ENCODE measurements around the gene GTF3C5. TPM values are rescaled to one million over a fixed set of nuclear protein-coding genes. Genes with fewer than 3 reads are reported as not detected.
A peak's percentile ranks its signal among the peaks of the same experiment; 100 is the strongest.

GTF3C5 gene
- total and polyA plus RNA-seq, 2 of the 4 experiments (the other 2 are of a cell fraction) = 49.1 to 52.3 TPM

DNA sequence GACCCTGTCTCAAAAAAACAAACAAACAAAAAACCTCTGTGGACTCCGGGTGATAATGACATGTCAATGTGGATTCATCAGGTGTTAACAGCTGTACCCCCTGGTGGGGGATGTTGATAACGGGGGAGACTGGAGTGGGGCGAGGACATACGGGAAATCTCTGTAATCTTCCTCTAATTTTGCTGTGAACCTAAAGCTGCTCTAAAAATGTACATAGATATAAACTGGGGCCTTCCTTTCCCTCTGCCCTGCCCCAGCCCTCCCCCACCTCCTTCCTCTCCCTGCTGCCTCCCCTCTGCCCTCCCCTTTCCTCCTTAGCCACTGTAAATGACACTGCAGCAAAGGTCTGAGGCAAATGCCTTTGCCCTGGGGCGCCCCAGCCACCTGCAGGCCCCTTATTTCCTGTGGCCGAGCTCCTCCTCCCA lies 29.6 kb downstream of the GTF3C5 start:
- no peak overlapping the region for H3K4ac ChIP-seq (ENCODE audit: low read depth, low read length)
- H2BK5ac ChIP-seq (ENCODE audit: low read depth, low read length, poor library complexity, severe bottlenecking) = no peak overlapping the region
- no peak overlapping the region for H2BK120ac ChIP-seq (ENCODE audit: low read depth, low read length)
- H3K27ac ChIP-seq (ENCODE audit: insufficient read depth, low read length) = no peak overlapping the region
- ChIA-PET POLR2A (ENCODE audit: unreplicated experiment) (no interaction called here), CTCF (interaction anchor here (0.7 kb wide), 1 partner anchor 84 kb away, joined by 3 read pairs; no protein-coding TSS in a partner anchor)
- no peak overlapping the region for H4K5ac ChIP-seq (ENCODE audit: low read depth, low read length)
- peaks cover 3% of the 10 kb centered on the region; the same call in 1 of the 2 replicates for H3K4me1 ChIP-seq (ENCODE audit: control insufficient read depth, insufficient read depth, low read length)
- BruUV-seq (replicated peaks) = no TSS peak
- no peaks in the 10 kb centered on the region; the same call in 1 of the 2 replicates for H4K20me1 ChIP-seq (ENCODE audit: insufficient read depth, low read length)
- no peak overlapping the region for H2AK9ac ChIP-seq (replicated peaks; ENCODE audit: low read depth, low read length, poor library complexity)
- no peak overlapping the region for H3K4me2 ChIP-seq (ENCODE audit: low read depth, low read length)
- no CpG with 5 or more reads among the region's 6 CpGs for WGBS, 2 experiments (ENCODE audit: extremely low coverage in 2 of 2, insufficient read length in 1 of 2)
- no peaks in the 10 kb centered on the region for H3K27me3 ChIP-seq (ENCODE audit: control insufficient read depth, insufficient read depth, low read length)
- intact Hi-C loops (cut with micrococcal nuclease) (no loop called here), in situ Hi-C loops (cut with MboI; ENCODE audit: low sequenced_read_pairs) (no loop called here), dilution Hi-C loops (cut with HindIII; ENCODE audit: low sequenced_read_pairs, unreplicated experiment) (no loop called here)
- no peak overlapping the region for H3K23ac ChIP-seq (ENCODE audit: low read depth, low read length)
- H2AK5ac ChIP-seq (ENCODE audit: low read depth, low read length) = no peak overlapping the region
- H2BK20ac ChIP-seq (ENCODE audit: low read depth, low read length) = no peak overlapping the region
- DNase-seq = no peak
- H3K14ac ChIP-seq (replicated peaks; ENCODE audit: low read depth, low read length) = no peak overlapping the region
- TF ChIP-seq, protein P1, sequence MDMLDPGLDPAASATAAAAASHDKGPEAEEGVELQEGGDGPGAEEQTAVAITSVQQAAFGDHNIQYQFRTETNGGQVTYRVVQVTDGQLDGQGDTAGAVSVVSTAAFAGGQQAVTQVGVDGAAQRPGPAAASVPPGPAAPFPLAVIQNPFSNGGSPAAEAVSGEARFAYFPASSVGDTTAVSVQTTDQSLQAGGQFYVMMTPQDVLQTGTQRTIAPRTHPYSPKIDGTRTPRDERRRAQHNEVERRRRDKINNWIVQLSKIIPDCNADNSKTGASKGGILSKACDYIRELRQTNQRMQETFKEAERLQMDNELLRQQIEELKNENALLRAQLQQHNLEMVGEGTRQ (IDR thresholded peaks at IDR 0.05; ENCODE audit: low read depth, low read length) = no peak
- no peak for TF ChIP-seq RFX5 (IDR thresholded peaks at IDR 0.05; ENCODE audit: low read depth, low read length)
- TF ChIP-seq RAD21 (IDR thresholded peaks at IDR 0.05; ENCODE audit: low read length) = no peak
- TF ChIP-seq FOS (IDR thresholded peaks at IDR 0.05; ENCODE audit: low read depth, low read length) = no peak
- TF ChIP-seq SMC3 (IDR thresholded peaks at IDR 0.05; ENCODE audit: low read depth, low read length) = no peak
- TF ChIP-seq, protein P2, sequence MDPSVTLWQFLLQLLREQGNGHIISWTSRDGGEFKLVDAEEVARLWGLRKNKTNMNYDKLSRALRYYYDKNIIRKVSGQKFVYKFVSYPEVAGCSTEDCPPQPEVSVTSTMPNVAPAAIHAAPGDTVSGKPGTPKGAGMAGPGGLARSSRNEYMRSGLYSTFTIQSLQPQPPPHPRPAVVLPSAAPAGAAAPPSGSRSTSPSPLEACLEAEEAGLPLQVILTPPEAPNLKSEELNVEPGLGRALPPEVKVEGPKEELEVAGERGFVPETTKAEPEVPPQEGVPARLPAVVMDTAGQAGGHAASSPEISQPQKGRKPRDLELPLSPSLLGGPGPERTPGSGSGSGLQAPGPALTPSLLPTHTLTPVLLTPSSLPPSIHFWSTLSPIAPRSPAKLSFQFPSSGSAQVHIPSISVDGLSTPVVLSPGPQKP (IDR thresholded peaks at IDR 0.05; ENCODE audit: borderline replicate concordance, low read depth, low read length) = no peak
- no peak for TF ChIP-seq CHD1 (IDR thresholded peaks at IDR 0.05; ENCODE audit: low read depth, low read length)
- TF ChIP-seq POLR2A (IDR thresholded peaks at IDR 0.05; ENCODE audit: low read depth, low read length) = no peak
- no peak for TF ChIP-seq MAFK (IDR thresholded peaks at IDR 0.05; ENCODE audit: low read depth, low read length)
- H3K79me1 ChIP-seq (ENCODE audit: low read depth in 1 of 2, low read length in 2 of 2) = no peaks in the 10 kb centered on the region
- peak; percentile 27 for ATAC-seq (ENCODE audit: low read depth)
- peaks cover 25% of the 10 kb centered on the region for H3K36me3 ChIP-seq (ENCODE audit: control insufficient read depth, insufficient read depth, low read length)
- no peaks in the 10 kb centered on the region for H3K9me3 ChIP-seq (ENCODE audit: control insufficient read depth, insufficient read depth, low read length)
- 0 out of 2 replicates have a peak, but pooled peaks cover 3% of the 10 kb centered on the region for H3K9me1 ChIP-seq (ENCODE audit: insufficient read depth, low read length)
- H3K4me3 ChIP-seq (ENCODE audit: insufficient read depth, low read depth, low read length) = no peak overlapping the region
- H4K91ac ChIP-seq (ENCODE audit: insufficient read depth, low read depth, low read length) = no peak overlapping the region
- H4K8ac ChIP-seq (ENCODE audit: low read depth in 2 of 2, low read length in 2 of 2) = no peak overlapping the region
- no peak overlapping the region for H3K9ac ChIP-seq (ENCODE audit: low read depth, low read length)
- H3K56ac ChIP-seq (ENCODE audit: extremely low read depth, insufficient read depth, low read length) = no peak overlapping the region
- H2BK15ac ChIP-seq (ENCODE audit: low read depth, low read length) = no peak overlapping the region
- H3K18ac ChIP-seq (ENCODE audit: low read depth, low read length) = no peak overlapping the region
- H2AFZ ChIP-seq (replicated peaks; ENCODE audit: low read length, poor library complexity) = no peak overlapping the region
